ENCODE measurements around the gene SPOCK3.

Gene SPOCK3

GRCh38 chr4:167185465-167185864, 48.8 kb downstream of the SPOCK3 start:
- TF ChIP-seq TCF12 (IDR thresholded peaks at IDR 0.05; ENCODE audit: low read depth) (no peak), REST (IDR thresholded peaks at IDR 0.05; ENCODE audit: low read depth) (no peak), EGR1 (IDR thresholded peaks at IDR 0.05) (no peak), YY1 (IDR thresholded peaks at IDR 0.05; ENCODE audit: low read depth) (no peak), NFIC (IDR thresholded peaks at IDR 0.05) (no peak), RAD21 (IDR thresholded peaks at IDR 0.05; ENCODE audit: low read depth) (no peak), TAF1 (IDR thresholded peaks at IDR 0.05; ENCODE audit: low read depth) (no peak), USF1 (IDR thresholded peaks at IDR 0.05) (no peak), FOXM1 (IDR thresholded peaks at IDR 0.05; ENCODE audit: borderline replicate concordance, low read depth) (no peak), ZBTB7A (IDR thresholded peaks at IDR 0.05; ENCODE audit: low read depth) (no peak), CEBPB (IDR thresholded peaks at IDR 0.05) (no peak), TEAD4 (IDR thresholded peaks at IDR 0.05) (no peak), MAX (IDR thresholded peaks at IDR 0.05) (no peak), CREB1 (IDR thresholded peaks at IDR 0.05; ENCODE audit: low read depth) (no peak), EP300 (IDR thresholded peaks at IDR 0.05; ENCODE audit: borderline replicate concordance) (no peak)

GRCh38 chr4:167183036-167183435, 51.3 kb downstream of the SPOCK3 start:
- TF ChIP-seq ZBTB7A (IDR thresholded peaks at IDR 0.05; ENCODE audit: low read depth) (no peak), CREB1 (IDR thresholded peaks at IDR 0.05; ENCODE audit: low read depth) (no peak), CEBPB (IDR thresholded peaks at IDR 0.05) (no peak), REST (IDR thresholded peaks at IDR 0.05; ENCODE audit: low read depth) (no peak), TAF1 (IDR thresholded peaks at IDR 0.05; ENCODE audit: low read depth) (no peak), EP300 (IDR thresholded peaks at IDR 0.05; ENCODE audit: borderline replicate concordance) (no peak), EGR1 (IDR thresholded peaks at IDR 0.05) (no peak), TCF12 (IDR thresholded peaks at IDR 0.05; ENCODE audit: low read depth) (no peak), RAD21 (IDR thresholded peaks at IDR 0.05; ENCODE audit: low read depth) (no peak), USF1 (IDR thresholded peaks at IDR 0.05) (no peak), FOXM1 (IDR thresholded peaks at IDR 0.05; ENCODE audit: borderline replicate concordance, low read depth) (no peak), TEAD4 (IDR thresholded peaks at IDR 0.05) (no peak), NFIC (IDR thresholded peaks at IDR 0.05) (no peak), MAX (IDR thresholded peaks at IDR 0.05) (no peak), YY1 (IDR thresholded peaks at IDR 0.05; ENCODE audit: low read depth) (no peak)

GRCh38 chr4:167177925-167178324, 56.4 kb downstream of the SPOCK3 start:
- TF ChIP-seq YY1 (IDR thresholded peaks at IDR 0.05; ENCODE audit: low read depth), result no peak
- TF ChIP-seq USF1 (IDR thresholded peaks at IDR 0.05), result no peak
- no peak for TF ChIP-seq CEBPB (IDR thresholded peaks at IDR 0.05)
- TF ChIP-seq TAF1 (IDR thresholded peaks at IDR 0.05; ENCODE audit: low read depth), result no peak
- no peak for TF ChIP-seq RAD21 (IDR thresholded peaks at IDR 0.05; ENCODE audit: low read depth)
- TF ChIP-seq MAX (IDR thresholded peaks at IDR 0.05), result no peak
- TF ChIP-seq TEAD4 (IDR thresholded peaks at IDR 0.05), result no peak
- no peak for TF ChIP-seq NFIC (IDR thresholded peaks at IDR 0.05)
- TF ChIP-seq ZBTB7A (IDR thresholded peaks at IDR 0.05; ENCODE audit: low read depth), result no peak
- no peak for TF ChIP-seq FOXM1 (IDR thresholded peaks at IDR 0.05; ENCODE audit: borderline replicate concordance, low read depth)
- no peak for TF ChIP-seq CREB1 (IDR thresholded peaks at IDR 0.05; ENCODE audit: low read depth)
- TF ChIP-seq EP300 (IDR thresholded peaks at IDR 0.05; ENCODE audit: borderline replicate concordance), result no peak
- TF ChIP-seq REST (IDR thresholded peaks at IDR 0.05; ENCODE audit: low read depth), result no peak
- TF ChIP-seq TCF12 (IDR thresholded peaks at IDR 0.05; ENCODE audit: low read depth), result no peak
- TF ChIP-seq EGR1 (IDR thresholded peaks at IDR 0.05), result no peak
